NCI-H187 (cell line): Measurements from ENCODE around the gene GLS2.
"Not testable (repeated sequence)": the region's sequence is repeated elsewhere in the genome, so short reads cannot be mapped to it uniquely, and the experiment has no call there.

Experiments
- DNase-seq, 2 experiments: peaks; one replicate each; lab custom pipeline; 2025; lab: John Stamatoyannopoulos, UW

The GLS2 gene

DNA sequence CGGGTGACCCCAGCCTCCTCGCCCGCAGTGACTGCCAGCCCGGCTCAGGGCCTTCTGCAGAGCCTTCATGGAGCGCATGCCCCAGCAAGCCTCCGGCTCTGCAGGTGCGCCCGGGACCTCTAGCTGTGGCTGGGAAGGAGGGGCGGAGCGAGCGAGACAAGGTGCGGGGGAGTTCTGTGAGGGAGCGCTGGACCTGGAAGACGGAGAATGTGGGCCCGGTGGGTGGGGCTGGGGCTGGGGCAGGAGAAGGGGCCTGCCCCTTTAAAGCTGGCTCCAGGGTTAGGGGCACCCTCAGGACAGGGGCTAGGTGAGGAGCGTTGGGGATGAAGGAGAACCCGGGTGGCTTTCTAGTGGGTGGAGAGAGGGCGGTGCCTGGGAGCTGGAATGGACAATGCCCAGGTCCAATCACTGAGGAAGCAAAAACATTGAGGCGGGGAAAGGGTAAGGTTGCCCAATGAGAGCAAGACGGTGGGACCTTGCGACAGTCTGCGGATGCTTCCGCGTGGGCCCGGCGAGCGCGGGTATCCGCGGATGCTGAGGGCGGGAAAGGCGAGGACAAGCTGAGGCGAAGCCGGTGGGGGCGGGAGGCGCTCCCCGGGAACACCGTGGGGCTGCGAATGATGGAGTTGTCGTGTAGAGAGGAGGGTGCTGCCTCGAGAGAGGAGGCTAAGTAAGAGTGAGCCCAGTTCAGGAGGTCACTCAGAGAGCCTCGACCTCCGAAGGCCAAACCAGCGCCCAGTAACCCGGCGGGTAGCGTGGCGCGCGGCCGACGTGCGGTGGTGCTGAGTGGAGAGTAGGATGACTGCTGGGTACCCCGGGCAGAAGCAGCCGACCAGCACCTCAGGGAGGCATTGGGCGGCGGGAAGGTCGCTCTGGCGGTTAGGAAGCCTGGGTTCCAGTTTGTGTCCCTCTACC, at the start of gene GLS2:
TSS of gene GLS2 (minus strand) at position 121 of the 915 bp plus-strand sequence. CDS start at position 78, 43 bp downstream.
- peak; percentile 91 to 93 for DNase-seq

DNA sequence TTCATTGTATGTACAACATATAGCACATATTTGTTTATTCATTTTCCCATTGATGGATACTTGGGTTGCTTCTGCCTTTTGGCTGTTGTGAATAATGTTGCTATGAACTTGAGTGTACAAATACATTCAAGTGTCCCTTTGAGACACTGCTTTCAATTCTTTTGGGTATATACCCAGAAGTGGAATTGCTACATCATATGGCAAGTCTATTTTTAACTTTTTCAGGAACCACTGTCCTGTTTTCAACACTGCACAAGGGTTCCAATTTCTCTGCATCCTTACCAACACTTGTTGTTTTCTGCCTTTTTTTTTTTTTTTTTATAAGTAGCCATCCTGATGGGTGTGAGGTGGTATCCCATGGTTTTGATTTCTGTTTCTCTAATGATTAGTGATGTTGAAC, 49.6 kb upstream of the GLS2 start:
- DNase-seq = no peak

GRCh38 chr12:56530390-56531055, 42.6 kb upstream of the GLS2 start:
- no peak for DNase-seq

- no peak for DNase-seq
Observed at GRCh38 chr12:56529656-56530055, 41.7 kb upstream of the GLS2 start.

GRCh38 chr12:56528846-56529245, 40.9 kb upstream of the GLS2 start:
- DNase-seq = no peak

GRCh38 chr12:56522411-56523193, 34.6 kb upstream of the GLS2 start:
- DNase-seq = no peak

DNA sequence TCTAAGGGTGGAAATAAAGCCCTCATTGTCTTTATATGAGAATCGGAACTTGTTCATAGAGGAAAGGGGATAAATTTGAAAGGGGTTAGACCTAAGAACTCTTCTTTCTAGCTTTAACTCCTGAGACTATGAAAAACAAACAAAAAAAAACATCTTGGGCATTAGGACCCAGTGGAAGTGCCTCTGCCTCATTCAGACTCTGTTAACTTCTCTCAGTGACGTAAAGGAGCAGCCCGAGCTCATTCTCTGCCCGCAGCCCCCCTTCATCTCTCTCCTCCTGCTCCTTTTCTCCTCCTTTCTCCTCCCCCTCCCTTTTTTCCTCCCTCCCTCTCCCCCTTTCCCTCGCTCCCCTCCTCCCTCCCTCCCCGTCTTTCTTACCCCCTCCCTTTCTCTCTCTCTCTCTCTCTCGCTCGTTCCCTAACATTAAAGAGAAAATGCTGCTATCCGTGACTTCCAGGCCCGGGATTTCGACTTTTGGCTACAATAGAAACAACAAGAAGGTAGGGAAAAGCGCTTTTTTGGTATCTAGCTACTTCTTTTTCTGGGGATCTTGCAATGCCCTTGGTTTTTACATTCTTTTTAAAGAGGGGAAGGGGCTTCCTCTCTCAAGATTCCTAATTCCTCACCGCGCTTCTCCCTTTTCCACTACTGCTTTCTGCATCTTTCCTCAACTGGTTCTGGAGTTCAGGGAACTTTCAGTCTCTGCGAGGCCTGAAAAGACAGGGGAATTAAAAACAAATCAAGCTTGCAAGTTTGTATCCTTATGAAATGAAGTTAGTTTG, 33.8 kb upstream of the GLS2 start, which contains the start of gene RBMS2:
TSS of gene RBMS2 (plus strand) at position 231 of the 782 bp plus-strand sequence. CDS start at position 435, 204 bp downstream.
- DNase-seq = peak; percentile 24 to 35

- DNase-seq = no peak
Observed at GRCh38 chr12:56521209-56521589, 33.2 kb upstream of the GLS2 start.

DNA sequence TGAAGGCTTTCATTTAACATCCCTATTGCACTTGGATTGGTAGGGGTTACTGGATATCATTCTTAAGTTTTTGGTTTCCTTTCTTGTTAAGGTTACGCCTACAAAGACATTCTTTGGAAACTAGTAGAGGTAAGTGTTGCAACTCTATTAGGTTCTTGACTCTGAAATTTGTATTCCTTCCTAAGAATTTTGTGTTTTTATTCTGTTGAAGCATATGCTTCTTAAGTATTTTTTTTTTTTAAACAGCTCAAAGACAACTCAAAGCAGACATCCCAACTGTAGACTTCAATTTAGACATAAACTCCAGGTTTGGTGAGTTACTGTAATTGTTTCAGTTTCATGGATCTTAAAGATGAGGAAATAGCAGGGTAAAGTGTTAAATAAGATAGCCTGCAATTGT, 32.5 kb upstream of the GLS2 start:
- DNase-seq = no peak

DNA sequence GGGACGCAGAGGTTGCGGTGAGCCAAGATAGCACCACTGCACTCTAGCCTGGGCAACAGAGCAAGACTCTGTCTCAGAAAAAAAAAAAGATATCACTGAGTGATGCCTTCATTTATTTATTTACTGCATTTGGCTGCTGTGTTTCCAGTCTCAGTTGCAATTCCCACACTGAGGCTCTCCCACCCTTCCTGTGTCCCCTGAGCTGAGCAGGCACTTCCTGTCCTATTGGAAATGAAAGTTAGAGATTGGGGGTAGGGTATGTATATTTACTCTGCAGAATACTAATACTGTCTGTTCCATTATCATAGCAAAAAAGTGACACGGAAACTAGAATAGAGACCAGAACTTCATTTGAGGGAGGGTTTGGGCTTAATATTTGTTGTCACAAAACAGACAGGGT, 32.1 kb upstream of the GLS2 start:
- DNase-seq = no peak

DNA sequence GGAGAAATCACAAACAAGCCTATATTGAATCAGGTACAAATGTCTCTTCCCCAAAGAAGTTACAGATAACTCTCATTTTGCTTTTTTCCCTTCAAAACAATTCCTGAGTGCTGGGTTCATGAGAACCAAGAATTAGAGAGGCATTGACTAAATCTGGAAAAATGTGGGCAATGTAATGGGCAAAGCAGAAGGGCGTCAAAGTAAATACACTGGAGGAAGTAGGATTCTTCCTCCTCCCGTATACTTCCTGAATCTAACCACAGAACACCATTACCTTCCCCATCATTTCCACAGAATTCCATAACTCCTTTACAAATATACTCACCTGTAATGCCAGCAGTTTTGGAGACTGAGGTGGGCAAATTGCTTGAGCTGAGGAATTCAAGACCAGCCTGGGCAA, 30.6 kb upstream of the GLS2 start:
- DNase-seq = no peak

- DNase-seq = no peak
Observed at GRCh38 chr12:56517854-56518253, 29.9 kb upstream of the GLS2 start.

GRCh38 chr12:56514014-56514318, 26.0 kb upstream of the GLS2 start:
- not testable (repeated sequence) for DNase-seq

DNA sequence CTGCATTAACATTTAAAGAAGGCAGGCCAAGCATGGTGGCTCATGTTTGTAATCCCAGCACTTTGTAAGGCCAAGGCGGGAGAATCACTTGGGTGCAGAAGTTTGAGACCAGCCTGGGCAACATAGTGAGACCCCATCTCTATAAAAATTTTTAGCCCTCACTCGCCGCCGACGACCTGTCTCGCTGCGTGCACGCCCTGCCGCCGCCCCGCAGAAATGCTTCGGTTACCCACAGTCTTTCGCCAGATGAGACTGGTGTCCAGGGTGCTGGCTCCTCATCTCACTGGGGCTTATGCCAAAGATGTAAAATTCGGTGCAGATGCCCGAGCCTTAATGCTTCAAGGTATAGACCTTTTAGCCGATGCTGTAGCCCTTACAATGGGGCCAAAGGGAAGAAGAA, 22.8 kb upstream of the GLS2 start:
- no peak for DNase-seq

DNA sequence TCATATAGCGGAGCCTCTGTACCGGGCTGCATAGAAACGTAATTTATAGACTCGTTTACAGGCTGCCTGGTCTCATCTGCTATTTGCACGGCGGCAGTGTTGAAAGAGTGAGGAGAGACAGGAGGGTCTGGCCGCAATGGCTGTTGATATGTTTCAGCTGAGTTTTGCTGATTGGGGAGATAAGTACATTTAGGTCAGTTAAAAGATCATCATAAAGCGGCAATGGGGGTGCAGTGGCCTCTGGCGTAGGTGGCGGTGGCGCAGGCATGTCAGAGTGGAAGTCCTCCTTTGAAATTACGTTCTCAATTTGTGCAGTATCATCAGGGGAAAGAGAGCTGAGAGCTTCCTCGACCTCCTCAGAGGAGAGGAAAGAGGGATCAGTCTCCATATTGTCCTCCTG, 11.9 kb upstream of the GLS2 start:
- DNase-seq = not testable (repeated sequence)

GRCh38 chr12:56499452-56499851, 11.5 kb upstream of the GLS2 start:
- not testable (repeated sequence) for DNase-seq

GRCh38 chr12:56498126-56498902, 10.4 kb upstream of the GLS2 start:
- not testable (repeated sequence) for DNase-seq

GRCh38 chr12:56496704-56497103, 8.7 kb upstream of the GLS2 start:
- not testable (repeated sequence) for DNase-seq

DNA sequence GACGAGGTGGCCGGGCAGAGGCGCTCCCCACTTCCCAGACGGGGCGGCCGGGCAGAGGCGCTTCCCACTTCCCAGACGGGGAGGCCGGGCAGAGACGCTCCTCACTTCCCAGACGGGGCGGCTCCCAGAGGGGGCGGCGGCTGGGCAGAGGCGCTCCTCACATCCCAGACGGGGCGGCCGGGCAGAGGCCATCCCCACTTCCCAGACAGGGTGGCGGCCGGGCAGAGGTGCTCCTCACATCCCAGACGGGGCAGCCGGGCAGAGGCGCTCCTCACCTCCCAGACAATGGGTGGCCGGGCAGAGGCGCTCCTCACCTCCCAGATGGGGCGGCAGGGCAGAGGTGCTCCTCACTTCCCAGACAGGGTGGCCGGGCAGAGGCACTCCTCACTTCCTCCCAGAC, 6.5 kb upstream of the GLS2 start:
- DNase-seq = not testable (repeated sequence)

DNA sequence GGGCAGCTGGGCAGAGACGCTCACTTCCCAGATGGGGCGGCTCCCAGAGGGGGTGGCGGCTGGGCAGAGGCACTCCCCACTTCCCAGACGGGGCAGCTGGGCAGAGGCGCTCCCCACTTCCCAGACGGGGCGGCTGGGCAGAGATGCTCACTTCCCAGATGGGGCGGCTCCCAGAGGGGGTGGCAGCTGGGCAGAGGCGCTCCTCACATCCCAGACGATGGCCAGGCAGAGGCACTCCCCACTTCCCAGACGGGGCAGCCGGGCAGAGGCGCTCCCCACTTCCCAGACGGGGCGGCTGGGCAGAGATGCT, 6.1 kb upstream of the GLS2 start:
- not testable (repeated sequence) for DNase-seq
